Muscle layer of duodenum (tissue), 2 donors: ENCODE data around the gene KRT83.
"Not testable (repeated sequence)": the region's sequence is repeated elsewhere in the genome, so short reads cannot be mapped to it uniquely, and the experiment has no call there.

Source experiments
- H3K27ac ChIP-seq: one replicate; pipeline ENCODE4 v1.7.0; 2013; ENCODE audit warnings: mild to moderate bottlenecking, low read length
- H3K27me3 ChIP-seq: one replicate; pipeline ENCODE4 v1.7.0; 2013; ENCODE audit warnings: low read depth, mild to moderate bottlenecking, control low read depth, low read length
- H3K36me3 ChIP-seq, 2 donors: one replicate each; pipeline ENCODE4 v1.7.0; 2013; ENCODE audit warnings: low read length in 2 of 2, control low read depth in 1 of 2, mild to moderate bottlenecking in 1 of 2; ENCODE audit not compliant: insufficient read depth in 2 of 2, control insufficient read depth in 1 of 2
- H3K4me1 ChIP-seq, 2 donors: one replicate each; pipeline ENCODE4 v1.7.0; 2013; ENCODE audit warnings: low read length in 2 of 2, mild to moderate bottlenecking in 2 of 2, control low read depth in 1 of 2, moderate library complexity in 1 of 2; ENCODE audit not compliant: insufficient read depth in 2 of 2, control insufficient read depth in 1 of 2
- H3K4me3 ChIP-seq, 2 donors: one replicate each; pipeline ENCODE4 v1.7.0; 2013; ENCODE audit warnings: low read length in 2 of 2, low read depth in 1 of 2, mild to moderate bottlenecking in 1 of 2
- H3K9me3 ChIP-seq, 2 donors: one replicate each; pipeline ENCODE4 v1.7.0; 2013; ENCODE audit warnings: low read length in 2 of 2, control low read depth in 1 of 2, mild to moderate bottlenecking in 1 of 2; ENCODE audit not compliant: control insufficient read depth in 1 of 2
- donor health status: healthy.

Gene KRT83

DNA sequence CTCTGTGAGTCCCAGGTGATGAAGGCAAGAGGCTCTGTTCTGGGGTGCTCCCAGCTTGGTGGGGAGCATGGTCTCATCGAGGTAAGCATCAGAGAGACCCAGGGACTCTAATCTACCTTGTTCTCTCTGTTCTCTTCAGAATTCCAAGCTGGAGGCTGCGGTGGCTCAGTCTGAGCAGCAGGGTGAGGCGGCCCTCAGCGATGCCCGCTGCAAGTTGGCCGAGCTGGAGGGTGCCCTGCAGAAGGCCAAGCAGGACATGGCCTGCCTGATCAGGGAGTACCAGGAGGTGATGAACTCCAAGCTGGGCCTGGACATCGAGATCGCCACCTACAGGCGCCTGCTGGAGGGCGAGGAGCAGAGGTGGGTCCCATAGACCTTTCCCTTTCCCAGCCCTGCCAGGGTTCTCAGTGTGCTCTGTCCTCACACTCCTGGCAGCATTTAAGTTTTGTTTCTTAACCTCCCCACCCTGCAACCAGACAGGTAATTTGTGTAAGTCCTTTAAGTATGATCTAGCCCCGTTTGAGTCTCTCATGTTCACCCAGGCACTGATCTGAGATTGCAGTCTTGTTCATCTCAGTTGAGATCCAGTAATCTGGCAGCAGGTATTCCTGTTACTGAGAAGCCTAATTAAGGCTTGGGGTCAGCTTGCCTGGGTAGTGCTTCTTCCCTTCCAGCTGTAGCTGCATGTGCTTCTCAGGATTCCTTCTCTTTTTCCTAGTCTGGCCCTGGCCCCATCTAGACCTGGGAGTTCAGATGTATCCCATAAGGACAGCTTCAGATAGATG is 15.1 kb downstream of the KRT83 start:
- Histone ChIP-seq H3K27ac (no peak overlapping the region), H3K4me1 (peaks cover 0 to 7% of the 10 kb centered on the region in 2 donors), H3K27me3 (no peaks in the 10 kb centered on the region), H3K36me3 (no peaks in the 10 kb centered on the region), H3K4me3 (no peak overlapping the region), H3K9me3 (no peaks in the 10 kb centered on the region)

DNA sequence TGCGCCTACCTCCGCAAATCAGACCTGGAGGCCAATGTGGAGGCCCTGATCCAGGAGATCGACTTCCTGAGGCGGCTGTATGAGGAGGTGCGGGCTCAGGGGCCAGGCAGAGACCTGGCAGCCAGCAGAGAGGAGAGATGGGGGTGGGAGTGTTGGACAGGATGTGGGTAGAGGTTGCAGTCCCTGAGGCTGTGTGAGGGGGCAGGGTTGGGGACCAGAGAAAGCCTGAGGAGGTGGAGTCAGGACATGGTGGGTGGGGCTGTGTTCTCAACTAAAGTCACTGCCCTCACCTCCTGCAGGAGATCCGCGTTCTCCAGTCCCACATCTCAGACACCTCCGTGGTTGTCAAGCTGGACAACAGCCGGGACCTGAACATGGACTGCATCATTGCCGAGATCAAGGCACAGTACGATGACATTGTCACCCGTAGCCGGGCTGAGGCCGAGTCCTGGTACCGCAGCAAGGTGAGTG is 16.2 kb downstream of the KRT83 start:
- not testable (repeated sequence) for H3K27ac ChIP-seq, H3K27me3 ChIP-seq, H3K4me3 ChIP-seq, H3K36me3 ChIP-seq, H3K4me1 ChIP-seq, H3K9me3 ChIP-seq

GRCh38 chr12:52302242-52302914 is 18.8 kb downstream of the KRT83 start:
- not testable (repeated sequence) for H3K27me3 ChIP-seq, H3K36me3 ChIP-seq, H3K4me1 ChIP-seq, H3K9me3 ChIP-seq, H3K27ac ChIP-seq, H3K4me3 ChIP-seq

GRCh38 chr12:52301721-52302120 is 19.5 kb downstream of the KRT83 start:
- not testable (repeated sequence) for H3K27me3 ChIP-seq, H3K36me3 ChIP-seq, H3K9me3 ChIP-seq, H3K4me1 ChIP-seq, H3K4me3 ChIP-seq, H3K27ac ChIP-seq

DNA sequence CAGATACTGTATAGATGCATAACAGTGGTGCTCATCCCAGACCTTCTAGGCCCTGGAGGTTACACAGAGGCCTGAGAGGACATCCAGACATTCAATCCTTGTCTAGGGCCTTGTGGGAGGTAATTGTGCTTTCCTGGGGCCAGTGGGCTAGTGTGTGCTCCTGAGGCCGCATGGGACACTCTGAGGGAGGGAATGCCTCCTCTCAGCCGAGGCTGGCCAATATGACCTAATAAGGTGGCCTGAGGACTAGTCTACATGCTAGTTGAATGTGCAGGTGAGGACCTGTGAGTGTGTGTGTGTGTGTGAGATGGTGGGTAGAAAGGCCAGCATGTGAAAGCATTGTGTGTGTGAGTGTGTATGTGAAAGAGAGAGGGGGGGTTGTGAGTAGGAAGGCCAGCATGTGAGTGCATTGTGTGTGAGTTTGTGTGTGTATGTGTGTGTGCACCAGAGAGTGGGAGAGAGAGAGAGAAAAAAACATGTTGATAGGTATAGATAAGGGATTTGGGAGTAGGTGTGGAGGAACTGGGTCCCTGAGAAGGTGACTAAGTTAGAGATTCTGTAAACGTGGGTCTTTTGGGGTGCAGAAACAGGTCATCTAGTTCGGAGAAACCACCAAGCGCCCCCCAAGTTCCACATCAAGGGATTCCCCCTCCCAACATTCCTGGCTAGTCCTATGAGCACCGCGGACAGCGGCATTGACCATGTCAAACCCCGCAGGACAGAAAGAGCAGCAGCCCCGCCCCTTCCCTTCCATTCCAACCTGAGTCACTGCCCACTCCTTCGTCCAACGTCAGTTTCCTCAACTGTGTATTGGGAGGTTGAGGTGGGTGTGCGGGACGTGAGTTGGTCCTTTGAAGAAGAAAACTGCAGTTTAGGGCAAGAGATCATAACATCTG is 20.2 kb downstream of the KRT83 start:
- H3K4me3 ChIP-seq: no peak overlapping the region
- H3K36me3 ChIP-seq: no peaks in the 10 kb centered on the region

DNA sequence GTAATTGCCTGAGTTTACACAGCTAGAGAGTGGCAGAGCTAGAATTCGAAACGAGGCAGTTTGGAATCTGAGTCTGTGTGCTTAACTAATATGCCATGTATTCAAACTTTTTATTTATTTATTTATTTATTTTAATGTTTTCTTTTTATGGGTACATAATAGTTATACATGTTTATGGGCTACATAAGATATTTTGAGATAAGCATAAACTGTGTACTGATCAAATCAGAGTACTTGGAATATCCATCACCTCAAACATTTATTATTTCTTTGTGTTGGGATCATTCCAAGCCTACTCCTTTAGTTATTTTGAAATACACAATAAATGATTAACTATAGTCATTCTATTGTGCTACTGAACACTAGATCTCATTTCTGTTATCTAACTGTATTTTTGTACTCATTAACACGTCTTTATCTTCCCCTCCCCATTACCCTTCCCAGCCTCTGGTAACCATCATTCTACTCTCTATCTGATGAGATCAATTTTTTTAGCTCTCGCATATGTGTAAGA is 22.5 kb downstream of the KRT83 start:
- H3K4me1 ChIP-seq: no peaks in the 10 kb centered on the region
- H3K9me3 ChIP-seq: no peaks in the 10 kb centered on the region
- H3K4me3 ChIP-seq: no peak overlapping the region
- no peaks in the 10 kb centered on the region for H3K27me3 ChIP-seq
- H3K27ac ChIP-seq: no peak overlapping the region
- H3K36me3 ChIP-seq: no peaks in the 10 kb centered on the region

More for the DNA sequence above, 20.2 kb downstream of the KRT83 start:
- H3K27ac ChIP-seq: no peak overlapping the region
- no peaks in the 10 kb centered on the region for H3K9me3 ChIP-seq
- no peaks in the 10 kb centered on the region for H3K27me3 ChIP-seq
- H3K4me1 ChIP-seq: no peaks in the 10 kb centered on the region

DNA sequence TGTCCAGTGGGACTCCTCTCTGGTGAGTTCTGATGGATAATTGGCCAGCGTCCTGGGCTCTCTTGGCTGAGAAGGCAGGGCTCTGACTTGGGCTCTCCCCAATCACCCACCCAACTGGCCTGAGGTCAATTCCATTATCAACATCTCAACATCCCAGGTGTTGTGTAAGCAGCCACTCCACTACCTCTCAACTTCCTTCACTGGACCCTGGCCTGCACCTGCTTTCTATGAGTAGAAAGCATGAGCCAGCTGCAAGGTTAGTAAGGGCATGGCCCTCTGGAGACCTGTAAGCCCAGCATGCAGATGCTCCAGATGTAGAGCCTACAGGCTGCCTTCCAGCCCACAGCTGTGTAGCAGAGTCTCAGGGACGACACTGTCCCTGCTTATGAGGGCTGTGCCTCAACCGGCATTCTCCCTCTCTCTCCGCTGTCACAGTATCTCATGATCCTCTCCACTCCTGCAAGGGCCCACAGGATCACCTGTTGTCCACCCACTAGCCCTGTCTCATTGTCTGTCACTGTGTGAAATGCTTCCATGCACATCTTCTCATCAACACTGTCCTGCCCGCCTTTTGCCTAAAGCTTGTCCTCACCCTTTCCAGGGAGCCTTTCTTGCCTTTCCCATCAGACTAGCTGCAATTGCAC is 24.5 kb downstream of the KRT83 start:
- H3K36me3 ChIP-seq: no peaks in the 10 kb centered on the region
- H3K4me3 ChIP-seq: no peak overlapping the region
- no peak overlapping the region for H3K27ac ChIP-seq
- H3K4me1 ChIP-seq: no peaks in the 10 kb centered on the region
- H3K9me3 ChIP-seq: no peaks in the 10 kb centered on the region
- no peaks in the 10 kb centered on the region for H3K27me3 ChIP-seq

- Histone ChIP-seq H3K27ac (no peak overlapping the region), H3K9me3 (no peaks in the 10 kb centered on the region), H3K4me1 (no peaks in the 10 kb centered on the region), H3K36me3 (no peaks in the 10 kb centered on the region), H3K27me3 (no peaks in the 10 kb centered on the region), H3K4me3 (no peak overlapping the region)
Measured at GRCh38 chr12:52295663-52296062, 25.5 kb downstream of the KRT83 start.

- no peaks in the 10 kb centered on the region for H3K9me3 ChIP-seq
- H3K4me3 ChIP-seq: no peak overlapping the region
- H3K4me1 ChIP-seq: no peaks in the 10 kb centered on the region
- no peaks in the 10 kb centered on the region for H3K27me3 ChIP-seq
- no peaks in the 10 kb centered on the region for H3K36me3 ChIP-seq
- no peak overlapping the region for H3K27ac ChIP-seq
Measured at GRCh38 chr12:52294803-52295202, 26.4 kb downstream of the KRT83 start.

DNA sequence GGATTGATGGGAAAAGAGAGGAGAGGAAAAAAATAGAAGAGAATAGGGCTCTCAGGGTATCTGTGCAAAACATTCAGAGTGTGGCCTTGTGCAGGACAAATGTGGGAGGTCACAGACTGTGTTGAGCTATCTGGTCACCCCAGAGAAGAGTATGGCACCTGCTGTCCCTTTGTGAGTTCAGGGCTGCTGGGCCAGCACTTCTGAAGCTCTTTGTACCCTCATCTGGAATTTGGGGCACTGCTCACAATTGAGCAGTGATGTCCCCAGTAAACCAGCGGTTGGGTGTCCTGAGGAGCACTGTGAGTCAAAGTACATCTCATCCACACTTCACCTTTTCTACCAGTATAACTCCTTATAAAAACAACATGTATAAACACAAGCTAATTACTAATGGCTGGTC is 27.3 kb downstream of the KRT83 start:
- Histone ChIP-seq H3K27ac (no peak overlapping the region), H3K36me3 (no peaks in the 10 kb centered on the region), H3K27me3 (no peaks in the 10 kb centered on the region), H3K4me3 (no peak overlapping the region), H3K9me3 (no peaks in the 10 kb centered on the region), H3K4me1 (no peaks in the 10 kb centered on the region)
